Spleen (tissue), 11 donors: Measurements from ENCODE around the gene FMO4. TPM values are rescaled to one million over a fixed set of nuclear protein-coding genes. Genes with fewer than 3 reads are reported as not detected.

Experiments used
- DNase-seq: peaks from one replicate; pipeline ENCODE4 v3.0.0-alpha.2; 2020
- H3K27ac ChIP-seq, 8 donors: fragments of 200-600 bp; sonication (generic) in 7 of 8; 1 replicate in 4 of 8; 2 replicates in 4 of 8; pipeline versions ENCODE4 v1.5.0 to v1.8.0; 2016 to 2021; ENCODE audit warnings: inconsistent platforms in 4 of 8, mild to moderate bottlenecking in 4 of 8, moderate library complexity in 1 of 8
- H3K27me3 ChIP-seq, 7 donors: fragments of 200-600 bp; sonication (generic) in 6 of 7; replicated peaks in 1 of 7; 1 replicate in 4 of 7; 2 replicates in 3 of 7; pipeline versions ENCODE4 v1.5.0 to v1.8.0; 2016 to 2021; ENCODE audit warnings: inconsistent platforms in 3 of 7, mild to moderate bottlenecking in 1 of 7
- H3K36me3 ChIP-seq, 6 donors: fragments of 200-600 bp; sonication (generic) in 5 of 6; 1 replicate in 4 of 6; 2 replicates in 2 of 6; pipeline versions ENCODE4 v1.5.0 to v1.8.0; 2016 to 2021; ENCODE audit warnings: inconsistent platforms in 2 of 6
- H3K4me1 ChIP-seq, 6 donors: fragments of 200-600 bp; sonication (generic) in 5 of 6; 1 replicate in 3 of 6; 2 replicates in 3 of 6; pipeline versions ENCODE4 v1.5.0 to v1.8.0; 2016 to 2021; ENCODE audit warnings: inconsistent platforms in 3 of 6
- H3K4me3 ChIP-seq, 8 donors: fragments of 200-600 bp; sonication (generic) in 7 of 8; 1 replicate in 4 of 8; 2 replicates in 4 of 8; pipeline versions ENCODE4 v1.5.0 to v1.8.0; 2016 to 2021; ENCODE audit warnings: inconsistent platforms in 4 of 8, mild to moderate bottlenecking in 4 of 8, moderate library complexity in 2 of 8
- H3K9me3 ChIP-seq, 8 donors: fragments of 200-600 bp; sonication (generic) in 7 of 8; 1 replicate in 4 of 8; 2 replicates in 4 of 8; pipeline versions ENCODE4 v1.5.0 to v1.8.0; 2016 to 2021; ENCODE audit warnings: inconsistent platforms in 4 of 8
- CTCF ChIP-seq, 11 experiments: fragments of 200-600 bp in 7 of 11; fragments of 450-650 bp in 4 of 11; sonication (generic) in 4 of 11; IDR thresholded peaks in 8 of 11; conservative IDR thresholded peaks in 3 of 11; 1 replicate in 7 of 11; 2 replicates in 4 of 11; pipeline versions ENCODE4 v1.4.0 to v1.8.0; 2016 to 2021; ENCODE audit warnings: antibody characterized with exemption in 11 of 11, inconsistent platforms in 4 of 11, mild to moderate bottlenecking in 1 of 11
- POLR2A ChIP-seq, 3 donors: fragments of 450-650 bp; IDR thresholded peaks; one replicate each; pipeline ENCODE4 v1.5.1; 2017; ENCODE audit warnings: antibody characterized with exemption in 3 of 3, mild to moderate bottlenecking in 1 of 3
- POLR2AphosphoS5 ChIP-seq, 3 donors: sonication (generic); formaldehyde crosslinking; IDR thresholded peaks; one replicate each; pipeline ENCODE4 v1.5.1; 2017; ENCODE audit warnings: antibody characterized with exemption in 3 of 3
- WGBS, 5 donors: extraction: QIAGEN DNeasy Blood & Tissue Kit in 3 of 5; methylation state at CpG; one replicate each; pipeline versions ENCODE4 v1.1.5 to v1.1.7; 2013 to 2018; 5-methylcytosine and 5-hydroxymethylcytosine counted together
- intact Hi-C: fragments of 100-400 bp; cut with DNase I; formaldehyde crosslinking; loops from one replicate; pipeline ENCODE4 v1.15.0; 2023; ENCODE audit warnings: low total_unique reads
- polyA plus RNA-seq, 3 donors: library from polyadenylated mRNA; stranded (reverse); fragments of 200-250 nt; gene quantifications; one replicate each; pipeline ENCODE4 v1.2.1, GENCODE V29; 2013
- total RNA-seq, 7 donors: library from RNA; depleted of rRNA in 3 of 7; stranded (reverse); fragments of >200 nt in 3 of 7; fragmentation: NEBNext Ultra II Directional in 4 of 7; extraction: Animal tissue kit (Norgen Biotek cat#: 25700) in 4 of 7; gene quantifications; one replicate each; pipeline versions ENCODE4 v1.1.0 to v1.2.1, GENCODE V29; 2016 to 2021
- donor health status: healthy with polysubstance abuse.
- donor health status: DM: no; HTN: no; CAD: no; lungs with moderate emphysema.
- donor health status: DM: no; HTN: no; CAD: no.
- donor health status: Bipolar disorder and iron deficiency.
- donor health status: healthy.
- donor health status: DM: no; HTN: no; CAD: no.
- donor health status: DM: yes; HTN: yes; CAD: no.

Gene FMO4
- total and polyA plus RNA-seq, 10 donors: 2.0 to 10.8 (median 4.0) TPM

DNA sequence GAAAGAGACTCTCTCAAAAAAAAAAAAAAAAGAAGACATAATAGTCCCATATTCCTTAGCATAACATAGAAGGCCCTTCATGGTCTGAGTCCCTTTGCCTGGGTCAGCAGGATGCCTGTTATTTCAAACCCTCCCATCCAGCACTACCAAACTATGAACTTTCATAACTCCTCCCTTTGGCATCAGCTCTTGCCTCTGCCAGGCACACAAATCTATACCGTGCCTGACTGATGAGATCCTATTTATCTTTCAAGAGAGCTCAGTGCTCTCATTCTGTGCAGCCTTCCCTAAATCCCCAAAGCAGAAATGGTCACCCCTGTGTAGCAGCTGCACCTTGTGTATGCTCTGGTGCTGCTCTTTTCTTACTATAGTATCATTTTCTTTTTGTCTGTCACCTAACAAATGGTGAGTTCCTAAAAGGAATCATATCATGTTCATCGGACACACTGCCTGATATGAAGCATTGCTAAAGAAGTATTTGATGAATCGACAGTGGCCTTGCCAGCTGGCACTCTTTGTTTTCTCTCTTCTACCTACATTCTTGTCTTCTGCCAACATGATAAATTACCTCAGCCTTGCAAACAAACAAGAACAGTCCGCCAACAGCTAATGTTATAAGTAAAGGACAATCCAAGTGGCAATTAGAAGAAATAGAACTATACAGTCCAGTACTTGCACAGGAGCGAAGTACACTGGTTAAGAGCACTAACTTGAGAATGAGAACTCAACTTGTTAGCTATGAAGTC is 29.9 kb downstream of the FMO4 start:
- DNase-seq: no peak
- Histone ChIP-seq H3K27ac (no peak overlapping the region), H3K9me3 (peaks cover 0 to 13% (median 2%) of the 10 kb centered on the region in 8 donors), H3K27me3 (no peaks in the 10 kb centered on the region), H3K4me1 (no peaks in the 10 kb centered on the region), H3K36me3 (no peaks in the 10 kb centered on the region), H3K4me3 (no peak overlapping the region)
- no peak for TF ChIP-seq CTCF (IDR thresholded peaks at IDR 0.05 in 8 of 11, conservative IDR thresholded peaks at IDR 0.05 in 3 of 11)
- no peak for TF ChIP-seq POLR2A (IDR thresholded peaks at IDR 0.05)
- no peak for TF ChIP-seq POLR2AphosphoS5 (IDR thresholded peaks at IDR 0.05)
- 89 to 93% (median 89%) methylated on average over 5 of the region's 5 CpGs for WGBS, 5 donors
- intact Hi-C loops: no loop called here

DNA sequence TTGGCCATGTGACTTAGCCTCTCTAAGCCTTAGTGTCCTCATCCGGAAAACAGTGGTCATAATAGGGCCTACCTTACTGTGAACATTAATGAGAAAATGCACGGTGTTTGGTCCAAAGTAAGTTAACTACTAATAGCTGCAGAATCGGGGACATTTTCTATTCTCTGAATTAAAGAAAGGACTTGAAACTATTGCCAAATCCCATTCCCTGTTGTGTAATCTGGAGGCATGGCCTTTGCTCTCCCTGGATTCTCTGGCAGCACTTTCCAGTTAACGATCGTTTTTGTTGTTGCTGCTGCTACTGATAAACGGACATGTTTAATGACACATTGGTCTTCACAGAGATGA is 30.5 kb downstream of the FMO4 start:
- Histone ChIP-seq H3K36me3 (no peaks in the 10 kb centered on the region), H3K4me1 (no peaks in the 10 kb centered on the region), H3K27me3 (no peaks in the 10 kb centered on the region), H3K9me3 (peaks cover 0 to 13% (median 2%) of the 10 kb centered on the region in 8 donors), H3K4me3 (no peak overlapping the region), H3K27ac (no peak overlapping the region)
- intact Hi-C loops: no loop called here
- no peak for TF ChIP-seq CTCF (IDR thresholded peaks at IDR 0.05 in 8 of 11, conservative IDR thresholded peaks at IDR 0.05 in 3 of 11)
- TF ChIP-seq POLR2AphosphoS5 (IDR thresholded peaks at IDR 0.05): no peak
- no peak for TF ChIP-seq POLR2A (IDR thresholded peaks at IDR 0.05)
- DNase-seq: no peak
- 78 to 88% (median 84%) methylated on average over 6 of the region's 6 CpGs for WGBS, 5 donors

GRCh38 chr1:171345536-171345935 is 31.6 kb downstream of the FMO4 start:
- intact Hi-C loops: no loop called here
- Histone ChIP-seq H3K4me1 (no peaks in the 10 kb centered on the region), H3K36me3 (no peaks in the 10 kb centered on the region), H3K27me3 (no peaks in the 10 kb centered on the region), H3K9me3 (peaks cover 0 to 13% (median 2%) of the 10 kb centered on the region in 8 donors), H3K27ac (no peak overlapping the region), H3K4me3 (no peak overlapping the region)
- no peak for TF ChIP-seq POLR2A (IDR thresholded peaks at IDR 0.05)
- TF ChIP-seq CTCF (IDR thresholded peaks at IDR 0.05 in 8 of 11, conservative IDR thresholded peaks at IDR 0.05 in 3 of 11): no peak
- no peak for TF ChIP-seq POLR2AphosphoS5 (IDR thresholded peaks at IDR 0.05)
- no peak for DNase-seq

DNA sequence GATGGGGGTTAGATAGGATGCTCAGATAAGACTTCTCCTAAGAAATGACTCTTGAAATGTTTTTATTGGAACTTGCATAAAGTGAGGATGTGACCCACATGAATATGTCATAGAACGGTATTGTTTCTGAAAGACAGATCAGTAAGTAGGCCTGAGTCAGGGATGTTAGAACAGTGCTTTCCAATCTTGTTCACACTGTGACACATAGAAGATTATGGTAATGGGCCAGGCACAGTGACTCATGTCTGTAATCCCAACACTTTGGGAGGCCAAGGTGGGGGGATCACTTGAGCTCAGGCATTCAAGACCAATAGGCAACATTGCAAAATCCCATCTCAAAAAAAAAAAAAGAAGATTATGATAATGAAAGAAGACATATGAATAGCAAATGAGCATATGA is 32.9 kb downstream of the FMO4 start:
- no peaks in the 10 kb centered on the region for H3K36me3 ChIP-seq
- intact Hi-C loops: no loop called here
- H3K27me3 ChIP-seq: no peaks in the 10 kb centered on the region
- 76 to 97% (median 90%) methylated on average over 1 of the region's 1 CpG for WGBS, 5 donors
- H3K27ac ChIP-seq: no peak overlapping the region
- H3K4me3 ChIP-seq: no peak overlapping the region
- TF ChIP-seq CTCF (IDR thresholded peaks at IDR 0.05 in 8 of 11, conservative IDR thresholded peaks at IDR 0.05 in 3 of 11) (no peak), POLR2AphosphoS5 (IDR thresholded peaks at IDR 0.05) (no peak), POLR2A (IDR thresholded peaks at IDR 0.05) (no peak)
- no peak for DNase-seq
- no peaks in the 10 kb centered on the region for H3K4me1 ChIP-seq
- peaks cover 0 to 13% (median 2%) of the 10 kb centered on the region in 8 donors for H3K9me3 ChIP-seq
